Urinary bladder (tissue), 4 donors: ENCODE measurements around the gene RECQL. TPM values are rescaled to one million over a fixed set of nuclear protein-coding genes. Genes with fewer than 3 reads are reported as not detected.
"Not testable (repeated sequence)": the region's sequence is repeated elsewhere in the genome, so short reads cannot be mapped to it uniquely, and the experiment has no call there.

Experiments
- DNase-seq: peaks from one replicate; pipeline ENCODE4 v3.0.0-alpha.2; 2015; ENCODE audit errors: extremely low spot score
- H3K27ac ChIP-seq: one replicate; pipeline ENCODE4 v1.5.1; 2013; ENCODE audit warnings: low read depth, mild to moderate bottlenecking, moderate library complexity
- H3K36me3 ChIP-seq: one replicate; pipeline ENCODE4 v1.6.1; 2013; ENCODE audit warnings: mild to moderate bottlenecking, moderate library complexity; ENCODE audit not compliant: insufficient read depth
- H3K4me1 ChIP-seq: one replicate; pipeline ENCODE4 v1.6.1; 2013; ENCODE audit warnings: mild to moderate bottlenecking, moderate library complexity; ENCODE audit not compliant: insufficient read depth
- H3K4me3 ChIP-seq: one replicate; pipeline ENCODE4 v1.5.1; 2013; ENCODE audit warnings: low read depth, low read length
- WGBS: extraction: QIAGEN DNeasy Blood & Tissue Kit; methylation state at CpG from one replicate; pipeline ENCODE4 v1.1.7; 2013; 5-methylcytosine and 5-hydroxymethylcytosine counted together
- polyA plus RNA-seq: library from polyadenylated mRNA; stranded (reverse); fragments of 200-250 nt; gene quantifications from one replicate; pipeline ENCODE4 v1.2.3, GENCODE V29; 2013
- total RNA-seq: library from RNA; depleted of rRNA; stranded (reverse); fragments of >200 nt; gene quantifications from one replicate; pipeline ENCODE4 v1.2.3, GENCODE V29; 2014
- donor health status: healthy with polysubstance abuse.
- donor health status: healthy.

Gene RECQL
- total and polyA plus RNA-seq, 2 donors, result 30.1 to 77.3 TPM

GRCh38 chr12:21429994-21430393, 71.4 kb downstream of the RECQL start:
- DNase-seq, result no peak
- no peaks in the 10 kb centered on the region for H3K36me3 ChIP-seq
- H3K4me1 ChIP-seq, result no peaks in the 10 kb centered on the region
- H3K27ac ChIP-seq, result no peak overlapping the region
- 40% methylated on average over 4 of the region's 4 CpGs for WGBS
- no peak overlapping the region for H3K4me3 ChIP-seq

- H3K27ac ChIP-seq, result no peak overlapping the region
- WGBS, result 73% methylated on average over 4 of the region's 4 CpGs
- H3K36me3 ChIP-seq, result no peaks in the 10 kb centered on the region
- no peaks in the 10 kb centered on the region for H3K4me1 ChIP-seq
- no peak overlapping the region for H3K4me3 ChIP-seq
- no peak for DNase-seq
These were observed 73.2 kb downstream of the RECQL start for GRCh38 chr12:21428241-21428640.

GRCh38 chr12:21419009-21419699, 82.3 kb downstream of the RECQL start:
- not testable (repeated sequence) for H3K4me3 ChIP-seq, H3K27ac ChIP-seq, H3K4me1 ChIP-seq, H3K36me3 ChIP-seq, DNase-seq
- WGBS, result 89% methylated on average over 30 of the region's 30 CpGs

Other genes starting within 250 kb of the RECQL start
- gene SLCO1A2, start 166.7 kb downstream of the RECQL start, total RNA-seq, result not detected
- not detected for gene SLCO1A2, start 166.7 kb downstream of the RECQL start, polyA plus RNA-seq
- gene IAPP, start 128.7 kb downstream of the RECQL start, total RNA-seq, result not detected
- gene IAPP, start 128.7 kb downstream of the RECQL start, polyA plus RNA-seq, result not detected
- gene PYROXD1, start 64.0 kb downstream of the RECQL start, total RNA-seq, result 28.8 TPM
- 12.4 TPM for gene PYROXD1, start 64.0 kb downstream of the RECQL start, polyA plus RNA-seq
- 80.0 TPM for gene GOLT1B, start 154 bp upstream of the RECQL start, total RNA-seq
- 37.9 TPM for gene GOLT1B, start 154 bp upstream of the RECQL start, polyA plus RNA-seq
- 0.95 TPM for gene SPX, start 24.7 kb upstream of the RECQL start, total RNA-seq
- 0.33 TPM for gene SPX, start 24.7 kb upstream of the RECQL start, polyA plus RNA-seq
- not detected for gene GYS2, start 103.2 kb upstream of the RECQL start, total RNA-seq
- gene GYS2, start 103.2 kb upstream of the RECQL start, polyA plus RNA-seq, result 0.04 TPM
- 356 TPM for gene LDHB, start 156.2 kb upstream of the RECQL start, total RNA-seq
- 465 TPM for gene LDHB, start 156.2 kb upstream of the RECQL start, polyA plus RNA-seq